NCI-H526 (cell line): ENCODE results near the gene CALML6.
A peak's percentile ranks its signal among the peaks of the same experiment; 100 is the strongest.

Experiments used
- DNase-seq, 2 experiments: peaks; one replicate each; lab custom pipeline; 2025; lab: John Stamatoyannopoulos, UW

Gene CALML6

GRCh38 chr1:1892079-1892762 lies 22.8 kb upstream of the CALML6 start:
- DNase-seq = no peak

- no peak for DNase-seq
These were observed 22.3 kb upstream of the CALML6 start for GRCh38 chr1:1892763-1893120.

- no peak for DNase-seq
These were observed 21.6 kb upstream of the CALML6 start for GRCh38 chr1:1893291-1893985.

- no peak for DNase-seq
These were observed 21.1 kb upstream of the CALML6 start for GRCh38 chr1:1893997-1894353.

- DNase-seq = no peak
These were observed 20.6 kb upstream of the CALML6 start for GRCh38 chr1:1894354-1895059.

- no peak for DNase-seq
These were observed 20.0 kb upstream of the CALML6 start for GRCh38 chr1:1895060-1895418.

- DNase-seq = no peak
These were observed 19.4 kb upstream of the CALML6 start for GRCh38 chr1:1895456-1896336.

- no peak for DNase-seq
These were observed 16.7 kb upstream of the CALML6 start for GRCh38 chr1:1898246-1898933.

GRCh38 chr1:1899266-1899966 lies 15.6 kb upstream of the CALML6 start:
- peak in 1 of 2 experiments; percentile 39 for DNase-seq

- no peak for DNase-seq
These were observed 15.1 kb upstream of the CALML6 start for GRCh38 chr1:1899967-1900327.

GRCh38 chr1:1900883-1901640 lies 14.0 kb upstream of the CALML6 start:
- peak in 1 of 2 experiments; percentile 43 for DNase-seq

- DNase-seq = no peak
These were observed 13.3 kb upstream of the CALML6 start for GRCh38 chr1:1901641-1902294.

- no peak for DNase-seq
These were observed 11.8 kb upstream of the CALML6 start for GRCh38 chr1:1903224-1903623.

GRCh38 chr1:1906185-1907097 lies 8.6 kb upstream of the CALML6 start:
- peak; percentile 34 to 91 for DNase-seq

GRCh38 chr1:1907098-1907736 lies 7.8 kb upstream of the CALML6 start:
- peak in 1 of 2 experiments; percentile 77 for DNase-seq

GRCh38 chr1:1908506-1908791 lies 6.6 kb upstream of the CALML6 start:
- DNase-seq = no peak

GRCh38 chr1:1910033-1910465 lies 5.0 kb upstream of the CALML6 start:
- no peak for DNase-seq

- no peak for DNase-seq
These were observed 4.3 kb upstream of the CALML6 start for GRCh38 chr1:1910651-1911331.
